ENCODE data around the gene ADAM22.

- TF ChIP-seq RCOR1 (IDR thresholded peaks at IDR 0.05; ENCODE audit: insufficient replicate concordance, low read length) (no peak), CTCF (conservative IDR thresholded peaks at IDR 0.05; ENCODE audit: low read depth, low read length) (no peak), POLR2A (IDR thresholded peaks at IDR 0.05; ENCODE audit: low read depth, low read length) (no peak), RAD21 (IDR thresholded peaks at IDR 0.05; ENCODE audit: low read length) (no peak), MXI1 (IDR thresholded peaks at IDR 0.05; ENCODE audit: borderline replicate concordance, low read depth, low read length) (no peak)
- TF ChIP-seq, protein P1, sequence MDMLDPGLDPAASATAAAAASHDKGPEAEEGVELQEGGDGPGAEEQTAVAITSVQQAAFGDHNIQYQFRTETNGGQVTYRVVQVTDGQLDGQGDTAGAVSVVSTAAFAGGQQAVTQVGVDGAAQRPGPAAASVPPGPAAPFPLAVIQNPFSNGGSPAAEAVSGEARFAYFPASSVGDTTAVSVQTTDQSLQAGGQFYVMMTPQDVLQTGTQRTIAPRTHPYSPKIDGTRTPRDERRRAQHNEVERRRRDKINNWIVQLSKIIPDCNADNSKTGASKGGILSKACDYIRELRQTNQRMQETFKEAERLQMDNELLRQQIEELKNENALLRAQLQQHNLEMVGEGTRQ (IDR thresholded peaks at IDR 0.05; ENCODE audit: low read depth, low read length) = no peak
These were observed 213.3 kb downstream of the ADAM22 start for GRCh38 chr7:88147341-88147740.

Data from IMR-90 (cell line).